A549 (cell line): ENCODE data around the gene GRIK2. TPM values are rescaled to one million over a fixed set of nuclear protein-coding genes. Genes with fewer than 3 reads are reported as not detected.

Source experiments
- ATAC-seq, 2 experiments: fragments of 200-7000 bp in 1 of 2; fragments of >200 bp in 1 of 2; cut with Nextera tagmentation in 1 of 2; cut with Tn5 transposase in 1 of 2; 3 replicates each; pipeline versions ENCODE4 v1.8.0 to v1.9.1; 2018 to 2020; ENCODE audit warnings: mild to moderate bottlenecking in 1 of 2, moderate library complexity in 1 of 2
- CTCF ChIA-PET: fragments of 300-600 bp; sonication (Branson Sonifier 250); formaldehyde crosslinking; extraction: SDS; loops from one replicate; lab custom pipeline; 2021; ENCODE audit warnings: antibody characterized with exemption, inconsistent platforms; lab: Yijun Ruan, JAX
- POLR2A ChIA-PET: fragments of 350-600 bp; formaldehyde crosslinking; extraction: SDS; loops from one replicate; lab custom pipeline; 2021; ENCODE audit warnings: antibody characterized with exemption, inconsistent platforms; lab: Yijun Ruan, JAX
- DNase-seq, 2 experiments: peaks; one replicate each; pipeline versions ENCODE4 v3.0.0 to v3.0.0-alpha.2; 2011 to 2016; ENCODE audit warnings: low read depth in 1 of 2, low spot score in 1 of 2
- FAIRE-seq: peaks from 2 replicates; lab custom pipeline; 2011; peaks lifted over from hg19 to GRCh38; lab: Jason Lieb, UNC
- H3K27ac ChIP-seq, 2 experiments: fragments of >200 bp; sonication (Bioruptor Twin); formaldehyde crosslinking; 3 replicates each; pipeline ENCODE4 v1.5.1; 2016 to 2017
- H3K4me1 ChIP-seq: fragments of >200 bp; sonication (Bioruptor Twin); formaldehyde crosslinking; 3 replicates; pipeline ENCODE4 v1.6.1; 2016
- H3K4me2 ChIP-seq: fragments of >200 bp; sonication (Bioruptor Twin); formaldehyde crosslinking; 3 replicates; pipeline ENCODE4 v1.6.1; 2016
- H3K4me3 ChIP-seq: fragments of >200 bp; sonication (Bioruptor Twin); formaldehyde crosslinking; 3 replicates; pipeline ENCODE4 v1.5.1; 2016
- H3K9me3 ChIP-seq: fragments of >200 bp; sonication (Bioruptor Twin); formaldehyde crosslinking; 3 replicates; pipeline ENCODE4 v1.6.1; 2016
- CEBPB ChIP-seq, 2 experiments: fragments of >200 bp in 1 of 2; sonication (Bioruptor Twin) in 1 of 2; formaldehyde crosslinking in 1 of 2; IDR thresholded peaks; 2 replicates each; pipeline ENCODE4 v1.6.1; 2012 to 2016
- CTCF ChIP-seq: fragments of >200 bp; sonication (Bioruptor Twin); formaldehyde crosslinking; IDR thresholded peaks from 3 replicates; pipeline ENCODE4 v1.5.1; 2016
- EP300 ChIP-seq, 2 experiments: fragments of >200 bp; sonication (Bioruptor Twin); formaldehyde crosslinking; IDR thresholded peaks; 2 replicates in 1 of 2; 3 replicates in 1 of 2; pipeline ENCODE4 v1.6.1; 2016 to 2017
- FOSL2 ChIP-seq, 2 experiments: fragments of 450-650 bp in 1 of 2; fragments of >200 bp in 1 of 2; sonication (Bioruptor Twin) in 1 of 2; formaldehyde crosslinking; IDR thresholded peaks; 2 replicates each; pipeline versions ENCODE4 v1.5.0 to v1.6.1; 2016 to 2020; ENCODE audit warnings: mild to moderate bottlenecking in 1 of 2, moderate library complexity in 1 of 2
- HEYL ChIP-seq: fragments of 250-450 bp; sonication (Bioruptor Pico); IDR thresholded peaks from 2 replicates; pipeline ENCODE4 v1.8.0; 2021; ENCODE audit warnings: mild to moderate bottlenecking, moderate library complexity
- HOXA7 ChIP-seq: fragments of 250-450 bp; sonication (Bioruptor Pico); IDR thresholded peaks from 2 replicates; pipeline ENCODE4 v1.5.0; 2020; ENCODE audit warnings: mild to moderate bottlenecking, moderate library complexity
- HOXB5 ChIP-seq: fragments of 250-450 bp; sonication (Bioruptor Pico); IDR thresholded peaks from 2 replicates; pipeline ENCODE4 v1.5.0; 2020; ENCODE audit warnings: mild to moderate bottlenecking, moderate library complexity
- KDM5A ChIP-seq: fragments of 200-600 bp; sonication (generic); IDR thresholded peaks from 2 replicates; pipeline ENCODE4 v1.6.1; 2016; ENCODE audit warnings: antibody characterized with exemption, mild to moderate bottlenecking
- MAFK ChIP-seq: fragments of 450-650 bp; IDR thresholded peaks from 2 replicates; pipeline ENCODE4 v1.6.1; 2014; ENCODE audit not compliant: partially characterized antibody
- NR3C1 ChIP-seq: fragments of >200 bp; sonication (Bioruptor Twin); formaldehyde crosslinking; IDR thresholded peaks from 3 replicates; pipeline ENCODE4 v1.6.1; 2017
- POLR2A ChIP-seq: IDR thresholded peaks from 2 replicates; pipeline ENCODE4 v1.6.1; 2012; ENCODE audit warnings: mild to moderate bottlenecking, low read length
- RAD21 ChIP-seq, 2 experiments: fragments of >200 bp in 1 of 2; sonication (Bioruptor Twin) in 1 of 2; formaldehyde crosslinking in 1 of 2; IDR thresholded peaks in 1 of 2; conservative IDR thresholded peaks in 1 of 2; 2 replicates in 1 of 2; 3 replicates in 1 of 2; pipeline ENCODE4 v1.6.1; 2012 to 2018; ENCODE audit warnings: inconsistent platforms in 1 of 2
- RARB ChIP-seq: fragments of 250-450 bp; sonication (Bioruptor Pico); IDR thresholded peaks from 2 replicates; pipeline ENCODE4 v1.8.0; 2021; ENCODE audit warnings: mild to moderate bottlenecking, moderate library complexity
- REST ChIP-seq: fragments of 200-600 bp; sonication (generic); IDR thresholded peaks from 2 replicates; pipeline ENCODE4 v1.6.1; 2016; ENCODE audit warnings: antibody characterized with exemption, mild to moderate bottlenecking, moderate library complexity
- RFX5 ChIP-seq: fragments of 450-650 bp; IDR thresholded peaks from 2 replicates; pipeline ENCODE4 v1.7.1; 2014; ENCODE audit warnings: antibody characterized with exemption, mild to moderate bottlenecking, moderate library complexity
- SMC3 ChIP-seq: fragments of >200 bp; sonication (Bioruptor Twin); formaldehyde crosslinking; IDR thresholded peaks from 3 replicates; pipeline ENCODE4 v1.6.1; 2018; ENCODE audit warnings: inconsistent platforms
- USF2 ChIP-seq: fragments of 450-650 bp; IDR thresholded peaks from 2 replicates; pipeline ENCODE4 v1.6.1; 2014; ENCODE audit warnings: antibody characterized with exemption
- ZNF302 ChIP-seq: fragments of 250-450 bp; sonication (Bioruptor Pico); IDR thresholded peaks from 2 replicates; pipeline ENCODE4 v1.9.0; 2021; ENCODE audit warnings: inconsistent platforms, mild to moderate bottlenecking, moderate library complexity
- WGBS: methylation state at CpG from one replicate; pipeline ENCODE4 v1.1.6; 2017; ENCODE audit errors: missing lambda C conversion rate; 5-methylcytosine and 5-hydroxymethylcytosine counted together
- polyA plus RNA-seq, 4 experiments: library from polyadenylated mRNA; depleted of rRNA in 3 of 4; stranded (reverse); fragments of >200 nt; fragmentation: RNase III in 1 of 4; extraction: RNeasy Plus Mini Kit Qiagen cat#74134 plus additional on column Dnase treatment in 1 of 4; gene quantifications; 2 replicates in 3 of 4; 3 replicates in 1 of 4; pipeline ENCODE4 v1.2.3, GENCODE V29; 2011 to 2017

Gene GRIK2
- polyA plus RNA-seq, 2 of the 4 experiments (the other 2 are of a cell fraction) = 0.56 to 0.65 TPM

GRCh38 chr6:102028176-102028575, 634.7 kb downstream of the GRIK2 start:
- Histone ChIP-seq H3K9me3 (no peaks in the 10 kb centered on the region), H3K4me2 (no peak overlapping the region), H3K27ac (no peak overlapping the region), H3K4me1 (no peaks in the 10 kb centered on the region), H3K4me3 (no peak overlapping the region)
- FAIRE-seq = no peak
- ATAC-seq = no peak
- POLR2A ChIA-PET = no interaction called here
- WGBS = 35% methylated on average over 2 of the region's 2 CpGs
- TF ChIP-seq MAFK = peak; percentile 76
- TF ChIP-seq HEYL = no peak
- CTCF ChIA-PET = no interaction called here
- DNase-seq = no peak

GRCh38 chr6:102038964-102039363, 645.5 kb downstream of the GRIK2 start:
- ATAC-seq (no peak), FAIRE-seq (no peak), DNase-seq (no peak)
- Histone ChIP-seq H3K27ac (no peak overlapping the region), H3K4me1 (no peaks in the 10 kb centered on the region), H3K9me3 (no peaks in the 10 kb centered on the region), H3K4me3 (no peak overlapping the region), H3K4me2 (no peak overlapping the region)
- CTCF ChIA-PET = no interaction called here
- POLR2A ChIA-PET = no interaction called here
- TF ChIP-seq RAD21 (conservative IDR thresholded peaks at IDR 0.05 in 1 of 2, IDR thresholded peaks at IDR 0.05 in 1 of 2) (no peak), RARB (CRISPR knock-in tag) (no peak), USF2 (no peak), HOXB5 (CRISPR knock-in tag) (no peak), MAFK (no peak), CEBPB (IDR thresholded peaks at IDR 0.05) (no peak), ZNF302 (CRISPR knock-in tag) (no peak)
- WGBS = 17% methylated on average over 3 of the region's 3 CpGs

GRCh38 chr6:102039441-102039840, 645.9 kb downstream of the GRIK2 start:
- no peak overlapping the region for H3K4me3 ChIP-seq
- ATAC-seq = no peak
- POLR2A ChIA-PET = no interaction called here
- TF ChIP-seq SMC3 (no peak), REST (no peak), NR3C1 (no peak), CTCF (no peak), HOXA7 (CRISPR knock-in tag) (no peak), EP300 (IDR thresholded peaks at IDR 0.05) (no peak), RAD21 (conservative IDR thresholded peaks at IDR 0.05 in 1 of 2, IDR thresholded peaks at IDR 0.05 in 1 of 2) (no peak), RFX5 (no peak), FOSL2 (IDR thresholded peaks at IDR 0.05) (no peak), FOSL2 (CRISPR knock-in tag; IDR thresholded peaks at IDR 0.05) (no peak), KDM5A (no peak), POLR2A (no peak)
- TF ChIP-seq, all 56 proteins: peak for 0
- WGBS = 34% methylated on average over 3 of the region's 3 CpGs
- H3K27ac ChIP-seq = no peak overlapping the region
- CTCF ChIA-PET = no interaction called here
- no peak for FAIRE-seq
- no peak for DNase-seq
- no peak overlapping the region for H3K4me2 ChIP-seq
- no peaks in the 10 kb centered on the region for H3K4me1 ChIP-seq
- H3K9me3 ChIP-seq = no peaks in the 10 kb centered on the region
